Mesenchymal stem cell (in vitro differentiated cells and primary cell): ENCODE data around the gene ARHGAP15.

Source experiments
- DNase-seq: peaks from one replicate; pipeline ENCODE4 v3.0.0-alpha.2; 2013
- H2AFZ ChIP-seq: one replicate; pipeline ENCODE4 v1.6.1; 2013; ENCODE audit warnings: low read depth, mild to moderate bottlenecking, control low read depth, inconsistent platforms, low read length, moderate library complexity
- H2AK5ac ChIP-seq: 2 replicates; pipeline ENCODE4 v1.6.1; 2013; ENCODE audit warnings: low read length, moderate library complexity, mild to moderate bottlenecking, inconsistent platforms; ENCODE audit not compliant: severe bottlenecking
- H2BK120ac ChIP-seq: one replicate; pipeline ENCODE4 v1.6.1; 2013; ENCODE audit warnings: low read depth, mild to moderate bottlenecking, inconsistent platforms, low read length, moderate library complexity
- H2BK12ac ChIP-seq, 2 experiments: one replicate each; pipeline ENCODE4 v1.6.1; 2013; ENCODE audit warnings: inconsistent platforms in 2 of 2, low read length in 2 of 2, mild to moderate bottlenecking in 2 of 2, moderate library complexity in 2 of 2, control low read depth in 1 of 2
- H2BK15ac ChIP-seq: one replicate; pipeline ENCODE4 v1.6.1; 2013; ENCODE audit warnings: mild to moderate bottlenecking, low read depth, inconsistent platforms; ENCODE audit not compliant: poor library complexity, severe bottlenecking
- H2BK5ac ChIP-seq: 2 replicates; pipeline ENCODE4 v1.6.1; 2013; ENCODE audit warnings: low read depth, mild to moderate bottlenecking, low read length, control low read depth, inconsistent platforms; ENCODE audit not compliant: poor library complexity, severe bottlenecking
- H3K14ac ChIP-seq, 2 experiments: one replicate each; pipeline ENCODE4 v1.6.1; 2013; ENCODE audit warnings: inconsistent platforms in 2 of 2, low read length in 2 of 2, control low read depth in 1 of 2, mild to moderate bottlenecking in 1 of 2, moderate library complexity in 1 of 2
- H3K18ac ChIP-seq, 2 experiments: one replicate each; pipeline ENCODE4 v1.6.1; 2013; ENCODE audit warnings: inconsistent platforms in 2 of 2, low read length in 2 of 2, control low read depth in 1 of 2, low read depth in 1 of 2, mild to moderate bottlenecking in 1 of 2
- H3K23ac ChIP-seq, 2 experiments: one replicate each; pipeline ENCODE4 v1.6.1; 2013; ENCODE audit warnings: inconsistent platforms in 2 of 2, low read length in 2 of 2, mild to moderate bottlenecking in 2 of 2, moderate library complexity in 2 of 2, control low read depth in 1 of 2
- H3K27ac ChIP-seq: 2 replicates; pipeline ENCODE4 v1.5.1; 2013; ENCODE audit warnings: mild to moderate bottlenecking, moderate library complexity, low read length, control low read depth, inconsistent platforms; ENCODE audit not compliant: poor library complexity, severe bottlenecking
- H3K27me3 ChIP-seq, 2 experiments: 2 replicates each; pipeline versions ENCODE4 v1.6.1 to v1.7.0; 2013; ENCODE audit warnings: low read length in 2 of 2, mild to moderate bottlenecking in 2 of 2, moderate library complexity in 2 of 2, control low read depth in 1 of 2, inconsistent platforms in 1 of 2; ENCODE audit not compliant: control insufficient read depth in 1 of 2, insufficient read depth in 1 of 2
- H3K36me3 ChIP-seq, 2 experiments: 2 replicates each; pipeline versions ENCODE4 v1.6.1 to v1.7.0; 2013; ENCODE audit warnings: low read length in 2 of 2, control low read depth in 1 of 2, inconsistent platforms in 1 of 2, low read depth in 1 of 2, mild to moderate bottlenecking in 1 of 2; ENCODE audit not compliant: insufficient read depth in 2 of 2, control insufficient read depth in 1 of 2
- H3K4ac ChIP-seq, 2 experiments: one replicate each; pipeline ENCODE4 v1.6.1; 2013; ENCODE audit warnings: inconsistent platforms in 2 of 2, low read length in 2 of 2, mild to moderate bottlenecking in 2 of 2, moderate library complexity in 2 of 2, control low read depth in 1 of 2, low read depth in 1 of 2
- H3K4me1 ChIP-seq: 2 replicates; pipeline ENCODE4 v1.6.1; 2013; ENCODE audit warnings: low read depth, low read length, control low read depth; ENCODE audit not compliant: control insufficient read depth, insufficient read depth
- H3K4me2 ChIP-seq: 2 replicates; pipeline ENCODE4 v1.6.1; 2013; ENCODE audit warnings: low read length, mild to moderate bottlenecking, inconsistent platforms; ENCODE audit not compliant: poor library complexity, severe bottlenecking
- H3K4me3 ChIP-seq, 2 experiments: 2 replicates each; pipeline versions ENCODE4 v1.5.1 to v1.7.0; 2013; ENCODE audit warnings: low read length in 2 of 2, mild to moderate bottlenecking in 2 of 2, control low read depth in 1 of 2, low read depth in 1 of 2; ENCODE audit not compliant: insufficient read depth in 1 of 2
- H3K79me1 ChIP-seq: replicated peaks from 2 replicates; pipeline ENCODE4 v1.6.1; 2013; ENCODE audit warnings: mild to moderate bottlenecking, control low read depth, low read length, inconsistent platforms; ENCODE audit not compliant: poor library complexity, severe bottlenecking
- H3K9ac ChIP-seq: 2 replicates; pipeline ENCODE4 v1.7.0; 2013; ENCODE audit warnings: mild to moderate bottlenecking, low read length, moderate library complexity
- H3K9me3 ChIP-seq: 2 replicates; pipeline ENCODE4 v1.7.0; 2013; ENCODE audit warnings: mild to moderate bottlenecking, low read length; ENCODE audit not compliant: control insufficient read depth
- H4K8ac ChIP-seq: one replicate; pipeline ENCODE4 v1.6.1; 2013; ENCODE audit warnings: inconsistent platforms, mild to moderate bottlenecking, low read length, moderate library complexity
- H4K91ac ChIP-seq: one replicate; pipeline ENCODE4 v1.6.1; 2013; ENCODE audit warnings: mild to moderate bottlenecking, low read length, inconsistent platforms
- WGBS: methylation state at CpG from one replicate; pipeline ENCODE4 v1.1.7; 2013; ENCODE audit warnings: mixed read lengths; 5-methylcytosine and 5-hydroxymethylcytosine counted together

The ARHGAP15 gene

GRCh38 chr2:143452817-143453451 is 323.7 kb downstream of the ARHGAP15 start:
- no peak overlapping the region for H3K14ac ChIP-seq
- no peak overlapping the region for H4K91ac ChIP-seq
- H2BK120ac ChIP-seq: no peak overlapping the region
- H4K8ac ChIP-seq: no peak overlapping the region
- H2BK5ac ChIP-seq: no peak overlapping the region
- no peak overlapping the region for H2AK5ac ChIP-seq
- H3K9me3 ChIP-seq: peaks cover 1% of the 10 kb centered on the region
- H3K4me1 ChIP-seq: no peaks in the 10 kb centered on the region
- H3K4me3 ChIP-seq: no peak overlapping the region
- no peak overlapping the region for H3K23ac ChIP-seq
- H3K4me2 ChIP-seq: no peak overlapping the region
- H2AFZ ChIP-seq: no peak overlapping the region
- no peak overlapping the region for H3K18ac ChIP-seq
- no peak overlapping the region for H3K4ac ChIP-seq
- H3K27ac ChIP-seq: no peak overlapping the region
- H3K27me3 ChIP-seq: no peaks in the 10 kb centered on the region
- no CpG with 5 or more reads among the region's 3 CpGs for WGBS
- DNase-seq: no peak
- H3K79me1 ChIP-seq: no peaks in the 10 kb centered on the region
- no peaks in the 10 kb centered on the region for H3K36me3 ChIP-seq
- H2BK12ac ChIP-seq: no peak overlapping the region
- H2BK15ac ChIP-seq: no peak overlapping the region
- H3K9ac ChIP-seq: no peak overlapping the region

DNA sequence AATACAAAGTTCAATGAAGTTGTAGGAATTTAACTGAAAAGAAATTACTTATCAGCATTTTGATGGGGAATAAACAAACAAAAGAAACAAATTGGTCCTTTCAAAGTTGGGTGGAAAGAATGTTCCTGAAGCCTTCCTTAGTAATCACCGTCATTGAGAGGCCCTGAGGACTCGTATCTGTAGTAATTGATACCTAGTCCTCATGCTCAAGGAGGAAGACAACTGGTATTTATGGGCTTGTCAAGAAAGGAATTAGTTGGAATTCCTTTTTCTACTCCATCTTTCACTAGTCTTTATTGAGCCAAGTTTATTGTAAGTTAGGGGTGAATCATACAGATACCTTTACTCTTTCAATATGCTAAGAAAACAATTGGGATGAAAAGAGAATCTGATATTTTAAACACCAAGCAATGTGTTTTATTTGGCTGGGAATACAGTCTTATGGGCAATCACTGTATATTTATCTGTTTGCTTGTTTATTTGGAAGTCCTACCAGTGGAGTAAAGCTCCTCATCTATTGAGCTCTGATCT is 324.8 kb downstream of the ARHGAP15 start:
- H2AFZ ChIP-seq: no peak overlapping the region
- no peak overlapping the region for H3K27ac ChIP-seq
- H3K4me1 ChIP-seq: no peaks in the 10 kb centered on the region
- H3K9ac ChIP-seq: no peak overlapping the region
- no peaks in the 10 kb centered on the region for H3K79me1 ChIP-seq
- no peak overlapping the region for H2BK120ac ChIP-seq
- H3K4me3 ChIP-seq: no peak overlapping the region
- no peak overlapping the region for H4K91ac ChIP-seq
- H3K23ac ChIP-seq: no peak overlapping the region
- H3K9me3 ChIP-seq: peaks cover 5% of the 10 kb centered on the region
- no peaks in the 10 kb centered on the region for H3K27me3 ChIP-seq
- H4K8ac ChIP-seq: no peak overlapping the region
- H2BK12ac ChIP-seq: no peak overlapping the region
- H3K4me2 ChIP-seq: no peak overlapping the region
- no peak overlapping the region for H2AK5ac ChIP-seq
- no peak overlapping the region for H3K4ac ChIP-seq
- no peak overlapping the region for H3K14ac ChIP-seq
- H2BK15ac ChIP-seq: no peak overlapping the region
- H2BK5ac ChIP-seq: no peak overlapping the region
- no peak for DNase-seq
- no peaks in the 10 kb centered on the region for H3K36me3 ChIP-seq
- H3K18ac ChIP-seq: no peak overlapping the region
- WGBS: 85% methylated on average over 2 of the region's 2 CpGs

DNA sequence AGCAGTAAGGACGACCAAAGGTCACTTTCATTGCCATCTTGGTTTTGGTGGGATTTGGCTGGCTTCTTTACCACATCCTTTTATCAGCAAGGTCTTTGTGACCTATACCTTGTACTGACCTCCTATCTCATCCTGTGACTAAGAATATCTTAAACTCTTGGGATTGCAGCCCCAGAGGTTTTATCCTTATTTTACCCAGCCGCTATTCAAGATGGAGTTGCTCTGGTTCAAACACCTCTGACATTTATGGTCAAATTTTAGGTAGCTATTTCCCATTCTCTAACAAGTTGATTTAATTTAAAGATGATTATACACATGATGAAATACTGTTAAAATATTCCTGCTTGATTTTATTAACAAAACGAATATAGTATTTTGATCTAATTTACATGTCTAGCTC is 326.1 kb downstream of the ARHGAP15 start:
- Histone ChIP-seq H3K36me3 (no peaks in the 10 kb centered on the region), H2BK5ac (no peak overlapping the region), H3K27me3 (no peaks in the 10 kb centered on the region), H2BK12ac (no peak overlapping the region), H3K23ac (no peak overlapping the region), H2BK15ac (no peak overlapping the region), H3K27ac (no peak overlapping the region), H3K9me3 (peaks cover 5% of the 10 kb centered on the region), H4K91ac (no peak overlapping the region), H2AK5ac (no peak overlapping the region), H2BK120ac (no peak overlapping the region), H3K18ac (no peak overlapping the region), H3K4ac (no peak overlapping the region), H2AFZ (no peak overlapping the region), H3K79me1 (no peaks in the 10 kb centered on the region), H3K4me1 (no peaks in the 10 kb centered on the region), H3K4me2 (no peak overlapping the region), H3K14ac (no peak overlapping the region), H3K9ac (no peak overlapping the region), H3K4me3 (no peak overlapping the region), H4K8ac (no peak overlapping the region)
- DNase-seq: no peak
- 100% methylated on average over 2 of the region's 3 CpGs for whole genome bisulfite sequencing

GRCh38 chr2:143458258-143459190 is 329.3 kb downstream of the ARHGAP15 start:
- Histone ChIP-seq H3K4ac (no peak overlapping the region), H2BK120ac (no peak overlapping the region), H3K23ac (no peak overlapping the region), H3K27me3 (no peaks in the 10 kb centered on the region), H2AK5ac (no peak overlapping the region), H4K91ac (no peak overlapping the region), H2BK15ac (no peak overlapping the region), H3K4me3 (no peak overlapping the region), H2AFZ (no peak overlapping the region), H3K14ac (no peak overlapping the region), H3K27ac (no peak overlapping the region), H4K8ac (no peak overlapping the region), H3K4me1 (no peaks in the 10 kb centered on the region), H3K9ac (no peak overlapping the region), H2BK5ac (peak overlapping the region; percentile 31), H3K36me3 (no peaks in the 10 kb centered on the region), H3K18ac (no peak overlapping the region), H3K79me1 (no peaks in the 10 kb centered on the region), H3K9me3 (peaks cover 5% of the 10 kb centered on the region), H3K4me2 (no peak overlapping the region), H2BK12ac (peak overlapping the region in 1 of 2 experiments; percentile 63)
- DNase-seq: no peak
- WGBS: 97% methylated on average over 5 of the region's 7 CpGs
